HEK293T (cell line): ENCODE measurements around the gene PCSK5.

ENCODE experiments used
- ARNT ChIP-seq: fragments of 450-650 bp; IDR thresholded peaks from 2 replicates; pipeline ENCODE4 v1.6.1; 2017; ENCODE audit warnings: mild to moderate bottlenecking
- BHLHE40 ChIP-seq: fragments of 450-650 bp; IDR thresholded peaks from 2 replicates; pipeline ENCODE4 v1.6.1; 2016; ENCODE audit warnings: mild to moderate bottlenecking, moderate library complexity, borderline replicate concordance
- ELF4 ChIP-seq: fragments of 450-650 bp; IDR thresholded peaks from 2 replicates; pipeline ENCODE4 v1.6.1; 2017; ENCODE audit warnings: antibody characterized with exemption
- FOXA1 ChIP-seq: fragments of 450-650 bp; IDR thresholded peaks from 2 replicates; pipeline ENCODE4 v1.6.1; 2016; ENCODE audit warnings: mild to moderate bottlenecking
- FOXK2 ChIP-seq: fragments of 450-650 bp; IDR thresholded peaks from 2 replicates; pipeline ENCODE4 v1.6.1; 2016; ENCODE audit warnings: mild to moderate bottlenecking
- FOXM1 ChIP-seq: fragments of 450-650 bp; IDR thresholded peaks from 2 replicates; pipeline ENCODE4 v1.6.1; 2017; ENCODE audit warnings: mild to moderate bottlenecking, borderline replicate concordance
- HDGF ChIP-seq: fragments of 450-650 bp; IDR thresholded peaks from 2 replicates; pipeline ENCODE4 v1.6.1; 2017; ENCODE audit warnings: antibody characterized with exemption, borderline replicate concordance
- L3MBTL2 ChIP-seq: fragments of 450-650 bp; conservative IDR thresholded peaks from 2 replicates; pipeline ENCODE4 v1.6.1; 2016; ENCODE audit warnings: mild to moderate bottlenecking
- LEF1 ChIP-seq: fragments of 450-650 bp; IDR thresholded peaks from 2 replicates; pipeline ENCODE4 v1.6.1; 2017; ENCODE audit warnings: mild to moderate bottlenecking, borderline replicate concordance
- NFRKB ChIP-seq: fragments of 450-650 bp; IDR thresholded peaks from 2 replicates; pipeline ENCODE4 v1.6.1; 2016; ENCODE audit warnings: mild to moderate bottlenecking, moderate library complexity
- SP1 ChIP-seq: fragments of 450-650 bp; IDR thresholded peaks from 2 replicates; pipeline ENCODE4 v1.6.1; 2017
- SUZ12 ChIP-seq: fragments of 450-650 bp; IDR thresholded peaks from 2 replicates; pipeline ENCODE4 v1.6.1; 2016; ENCODE audit warnings: mild to moderate bottlenecking
- TARDBP ChIP-seq: fragments of 450-650 bp; IDR thresholded peaks from 2 replicates; pipeline ENCODE4 v1.6.1; 2016

DNA sequence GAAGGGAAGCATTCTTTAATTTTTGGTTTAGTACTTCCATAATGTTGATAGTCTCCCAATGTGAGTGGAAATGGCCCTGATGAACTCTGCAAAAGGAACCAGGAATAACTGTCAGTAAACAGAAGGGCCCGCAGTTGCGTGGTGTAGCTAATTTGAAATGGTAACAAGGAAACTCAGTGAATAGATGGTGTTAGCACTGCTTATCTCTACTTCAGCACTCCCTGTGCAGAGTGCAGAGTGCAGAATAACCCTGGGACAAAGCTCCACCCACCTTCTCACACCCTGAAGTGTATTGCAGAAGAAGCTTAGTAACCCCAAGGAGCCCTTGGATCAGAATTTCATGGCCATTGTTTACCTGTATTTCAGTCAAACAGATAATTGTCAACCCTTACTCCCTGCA is 158.9 kb downstream of the PCSK5 start:
- TF ChIP-seq BHLHE40 (no peak), HDGF (no peak), SUZ12 (no peak), FOXM1 (no peak), SP1 (no peak), FOXA1 (no peak), FOXK2 (no peak), ELF4 (no peak), NFRKB (no peak), TARDBP (no peak), ARNT (no peak), LEF1 (no peak), L3MBTL2 (no peak)
